Occipital lobe (tissue), 2 donors: ENCODE measurements around the gene SIGLEC1. TPM values are rescaled to one million over a fixed set of nuclear protein-coding genes. Genes with fewer than 3 reads are reported as not detected.

Experiments used
- DNase-seq: peaks from one replicate; lab custom pipeline; 2025; lab: John Stamatoyannopoulos, UW
- total RNA-seq: library from RNA; depleted of rRNA; stranded (reverse); fragments of >200 nt; gene quantifications from one replicate; pipeline ENCODE4 v1.2.3, GENCODE V29; 2014

SIGLEC1 gene
- total RNA-seq, 1 donor from 2014 or later, result 0.16 TPM

GRCh38 chr20:3701061-3701998 is 11.1 kb downstream of the SIGLEC1 start:
- DNase-seq, result no peak

GRCh38 chr20:3699037-3699436 is 13.4 kb downstream of the SIGLEC1 start:
- DNase-seq, result no peak

DNA sequence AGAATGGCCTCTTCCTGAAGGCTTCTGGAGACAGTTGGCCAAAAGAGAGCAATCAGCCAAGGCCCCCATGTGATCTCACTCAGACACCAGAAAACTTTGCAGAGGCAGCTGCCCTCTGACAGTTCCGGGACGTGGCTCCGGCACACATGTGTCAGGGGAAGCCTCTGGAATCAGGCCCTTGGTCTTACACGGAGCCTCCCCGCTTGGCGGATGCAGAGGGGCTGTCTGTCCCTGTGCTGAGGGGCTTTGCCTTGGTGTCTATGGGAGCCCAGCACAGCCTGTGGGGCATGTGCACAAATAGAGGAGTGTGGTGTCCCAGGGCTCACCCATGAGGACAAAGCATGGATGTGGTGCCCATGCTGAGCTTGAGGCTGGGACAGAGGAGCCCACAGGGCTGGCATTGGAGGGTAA is 13.8 kb downstream of the SIGLEC1 start:
- DNase-seq, result no peak

- no peak for DNase-seq
These were observed 14.7 kb downstream of the SIGLEC1 start for GRCh38 chr20:3697588-3698305.

DNA sequence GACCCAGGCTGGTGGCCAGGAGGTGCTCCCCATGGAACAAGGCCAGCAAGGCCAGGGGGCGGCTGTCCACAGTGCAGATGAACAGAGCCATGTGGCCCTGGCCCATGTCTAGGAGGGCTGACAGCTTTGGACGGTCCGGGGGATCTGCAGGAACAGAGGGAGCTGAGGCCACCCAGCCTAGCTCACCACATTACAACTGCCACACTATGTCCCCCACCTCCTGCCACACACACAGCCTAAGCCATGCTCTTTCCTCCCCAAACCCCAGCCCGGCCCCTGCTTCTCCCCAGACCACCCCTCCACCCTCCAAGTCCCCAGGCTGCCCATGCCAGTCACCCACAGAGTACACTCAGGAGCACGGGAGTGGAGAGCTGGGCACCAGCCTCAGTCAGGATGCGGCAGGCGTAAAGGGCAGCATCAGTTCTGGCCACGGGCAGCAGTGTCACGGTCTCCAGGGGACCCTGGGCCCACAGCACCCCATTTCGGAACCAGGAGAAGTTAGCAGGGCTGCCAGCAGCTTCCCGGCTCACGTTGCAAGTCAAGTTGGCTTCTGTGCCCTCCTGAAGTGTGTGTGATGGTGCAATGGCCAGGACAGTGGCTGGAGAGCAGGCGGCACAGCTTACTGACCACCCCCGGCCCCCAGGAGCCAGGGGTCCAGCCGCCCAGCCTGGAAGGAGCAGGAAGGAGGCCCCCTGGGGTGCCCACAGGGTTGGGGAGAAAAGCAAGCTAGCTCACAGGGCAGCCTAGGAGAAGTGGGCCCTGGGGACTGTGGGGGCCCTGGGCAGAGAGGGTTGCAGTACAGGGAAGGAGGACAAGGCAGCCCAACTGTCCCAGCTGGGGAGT is 15.4 kb downstream of the SIGLEC1 start:
- DNase-seq, result no peak

GRCh38 chr20:3696200-3696599 is 16.2 kb downstream of the SIGLEC1 start:
- no peak for DNase-seq

- no peak for DNase-seq
These were observed 17.5 kb downstream of the SIGLEC1 start for GRCh38 chr20:3694864-3695263.

DNA sequence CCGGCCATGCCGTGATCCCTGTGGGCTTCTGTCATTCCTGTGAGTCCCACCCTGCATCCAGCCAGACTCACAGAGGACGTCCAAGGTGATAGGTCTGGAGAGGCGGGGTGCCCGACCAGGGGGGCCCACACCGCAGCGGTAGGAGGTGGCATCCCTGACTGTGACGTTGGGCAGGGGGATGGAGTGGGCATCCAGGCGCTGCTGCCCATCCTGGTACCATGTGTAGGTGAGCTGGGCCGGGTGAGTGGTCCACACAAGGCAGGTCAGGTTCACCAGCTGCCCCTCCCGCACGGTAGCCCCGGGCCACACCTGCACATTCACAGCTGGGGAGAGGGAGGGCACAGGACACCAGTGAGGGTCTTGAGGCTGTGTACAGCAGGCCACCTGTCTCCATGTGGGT is 19.0 kb downstream of the SIGLEC1 start:
- DNase-seq, result no peak

DNA sequence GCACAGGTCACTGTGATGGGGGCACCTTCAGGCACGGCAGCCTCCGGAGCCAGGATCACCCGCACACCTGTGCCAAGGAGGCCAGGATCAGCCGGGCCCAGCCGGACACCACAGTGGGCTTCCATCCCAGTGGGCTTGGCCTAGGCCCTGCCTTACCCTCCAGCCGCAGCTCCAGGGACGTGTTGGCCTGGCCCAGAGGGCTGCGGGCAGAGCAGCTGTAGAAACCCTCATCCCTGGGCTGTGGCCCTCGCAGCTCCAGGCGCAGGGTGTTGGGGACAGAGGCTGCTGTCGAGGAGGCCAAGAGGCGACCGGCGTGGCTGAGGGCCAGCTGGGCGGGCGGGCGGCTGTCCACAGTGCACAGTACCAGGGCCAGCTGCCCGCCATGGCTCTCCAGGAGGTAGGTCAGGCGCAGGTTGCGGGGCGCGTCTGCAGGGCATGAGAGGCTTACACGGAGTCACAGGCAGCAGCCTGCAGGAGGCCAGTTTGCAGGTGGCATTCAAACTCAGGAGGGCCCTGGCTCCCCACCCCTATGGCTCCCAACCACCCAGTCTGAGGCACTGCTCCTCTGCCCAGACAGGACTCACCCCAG is 19.6 kb downstream of the SIGLEC1 start:
- DNase-seq, result no peak

DNA sequence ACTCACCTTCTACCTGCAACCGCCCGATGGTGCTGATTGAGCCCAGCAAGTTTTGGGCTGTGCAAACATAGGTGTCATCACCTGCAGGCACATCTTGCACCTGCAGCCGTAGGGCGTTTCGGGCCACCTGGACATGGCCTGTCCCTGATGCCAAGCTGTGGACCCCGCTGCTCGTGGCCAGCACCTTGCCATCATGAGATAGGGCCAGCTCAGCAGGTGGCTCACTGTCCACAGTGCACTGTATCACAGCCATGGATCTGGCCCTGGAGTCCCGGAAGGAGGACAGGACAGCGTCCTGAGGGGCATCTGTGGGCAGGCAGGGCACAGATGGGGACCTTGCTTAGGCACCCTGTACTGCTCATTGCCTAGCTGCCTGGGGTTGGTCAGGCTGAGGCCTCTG is 20.5 kb downstream of the SIGLEC1 start:
- DNase-seq, result no peak

- DNase-seq, result no peak
These were observed 21.1 kb downstream of the SIGLEC1 start for GRCh38 chr20:3691306-3691705.

GRCh38 chr20:3690413-3690812 is 22.0 kb downstream of the SIGLEC1 start:
- DNase-seq, result no peak

- no peak for DNase-seq
These were observed 22.4 kb downstream of the SIGLEC1 start for GRCh38 chr20:3689978-3690377.

GRCh38 chr20:3687655-3688054 is 24.7 kb downstream of the SIGLEC1 start:
- no peak for DNase-seq

DNA sequence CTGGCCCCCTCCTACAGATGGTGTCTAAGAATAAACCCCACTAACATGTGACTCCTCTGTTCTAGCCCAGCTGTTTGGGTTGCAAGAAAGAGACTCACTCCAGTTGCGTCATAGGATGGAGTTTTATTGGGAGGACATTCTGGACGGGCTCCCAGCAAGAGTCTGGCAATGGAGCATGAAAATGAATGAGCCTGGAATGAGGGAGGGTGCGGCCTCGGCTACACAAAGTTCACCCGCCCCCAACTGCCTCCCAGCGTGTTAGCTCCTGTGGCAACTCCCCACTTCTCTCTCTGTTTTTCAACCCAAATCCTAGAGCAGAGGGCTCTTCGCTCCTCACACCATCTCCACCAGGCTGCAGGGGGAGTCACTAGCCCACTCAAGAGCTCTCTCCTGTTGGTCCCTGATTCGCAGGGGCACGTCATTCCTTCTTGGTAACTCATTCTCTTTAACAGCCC is 25.5 kb downstream of the SIGLEC1 start:
- DNase-seq, result peak; percentile 34

- no peak for DNase-seq
These were observed 26.0 kb downstream of the SIGLEC1 start for GRCh38 chr20:3686421-3686820.

- DNase-seq, result no peak
These were observed 27.1 kb downstream of the SIGLEC1 start for GRCh38 chr20:3685341-3685740.

GRCh38 chr20:3681931-3682781 is 30.2 kb downstream of the SIGLEC1 start, which contains the start of gene ADAM33:
Gene ADAM33 (minus strand): TSS chr20:3682010. CDS start chr20:3682004, 6 bp downstream.
- DNase-seq, result no peak

GRCh38 chr20:3681352-3681930 is 31.0 kb downstream of the SIGLEC1 start:
- no peak for DNase-seq
